Breast epithelium (tissue), 3 donors: ENCODE measurements around the gene HDLBP.

Experiments
- CTCF ChIP-seq, 3 donors: fragments of 450-650 bp; IDR thresholded peaks; one replicate each; pipeline ENCODE4 v1.5.1; 2016 to 2017; ENCODE audit warnings: antibody characterized with exemption in 3 of 3, mild to moderate bottlenecking in 3 of 3, moderate library complexity in 3 of 3
- POLR2A ChIP-seq: fragments of 450-650 bp; IDR thresholded peaks from one replicate; pipeline ENCODE4 v1.6.1; 2016; ENCODE audit warnings: antibody characterized with exemption, mild to moderate bottlenecking, moderate library complexity

DNA sequence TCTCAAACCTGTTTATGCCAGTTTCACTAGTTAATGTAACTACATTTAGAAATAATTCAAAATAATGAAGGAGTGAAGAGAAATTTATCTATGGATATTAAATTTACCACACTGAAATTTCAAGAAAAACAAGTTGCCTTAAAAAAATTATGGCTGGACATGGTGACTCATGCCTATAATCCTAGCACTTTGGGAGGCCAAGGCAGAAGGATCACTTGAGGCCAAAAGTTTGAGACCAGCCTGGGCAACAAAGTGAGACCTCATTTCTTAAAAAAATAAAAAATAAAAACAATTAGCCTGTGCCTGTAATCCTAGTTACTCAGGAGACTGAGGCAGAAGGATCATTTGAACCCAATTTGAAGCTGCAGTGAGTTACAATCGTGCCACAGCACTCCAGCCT lies 29.9 kb downstream of the HDLBP start:
- no peak for TF ChIP-seq CTCF (IDR thresholded peaks at IDR 0.05)
- TF ChIP-seq POLR2A, result no peak
